ENCODE results near the gene HIPK3. TPM values are rescaled to one million over a fixed set of nuclear protein-coding genes. Genes with fewer than 3 reads are reported as not detected.
A peak's percentile ranks its signal among the peaks of the same experiment; 100 is the strongest.
"Not testable (repeated sequence)": the region's sequence is repeated elsewhere in the genome, so short reads cannot be mapped to it uniquely, and the experiment has no call there.

The HIPK3 gene
- total RNA-seq, 1 experiment from 2014 or later = 30.5 TPM

GRCh38 chr11:33358150-33358831 lies 101.1 kb downstream of the HIPK3 start:
- no peak for DNase-seq (ENCODE audit: low read depth)

GRCh38 chr11:33360642-33361041 lies 103.5 kb downstream of the HIPK3 start:
- no peak for DNase-seq (ENCODE audit: low read depth)

GRCh38 chr11:33362051-33362910 lies 105.1 kb downstream of the HIPK3 start:
- DNase-seq (ENCODE audit: low read depth) = peak; percentile 53

- no peak for DNase-seq (ENCODE audit: low read depth)
Measured at GRCh38 chr11:33366918-33367317, 109.7 kb downstream of the HIPK3 start.

GRCh38 chr11:33368475-33368874 lies 111.3 kb downstream of the HIPK3 start:
- DNase-seq (ENCODE audit: low read depth) = not testable (repeated sequence)

- no peak for DNase-seq (ENCODE audit: low read depth)
Measured at GRCh38 chr11:33368931-33369330, 111.8 kb downstream of the HIPK3 start.

- DNase-seq (ENCODE audit: low read depth) = no peak
Measured at GRCh38 chr11:33373636-33374035, 116.5 kb downstream of the HIPK3 start.

GRCh38 chr11:33375236-33375635 lies 118.1 kb downstream of the HIPK3 start:
- DNase-seq (ENCODE audit: low read depth) = no peak

- no peak for DNase-seq (ENCODE audit: low read depth)
Measured at GRCh38 chr11:33375688-33376311, 118.6 kb downstream of the HIPK3 start, which contains the start of gene KIAA1549L. KIAA1549L (plus strand) TSS chr11:33376108.

- no peak for DNase-seq (ENCODE audit: low read depth)
Measured at GRCh38 chr11:33376331-33377310, 119.4 kb downstream of the HIPK3 start.

- DNase-seq (ENCODE audit: low read depth) = no peak
Measured at GRCh38 chr11:33377412-33378370, 120.5 kb downstream of the HIPK3 start.

- no peak for DNase-seq (ENCODE audit: low read depth)
Measured at GRCh38 chr11:33379947-33380346, 122.8 kb downstream of the HIPK3 start.

GRCh38 chr11:33383075-33383919 lies 126.1 kb downstream of the HIPK3 start:
- no peak for DNase-seq (ENCODE audit: low read depth)

- DNase-seq (ENCODE audit: low read depth) = no peak
Measured at GRCh38 chr11:33383920-33384209, 126.7 kb downstream of the HIPK3 start.

GRCh38 chr11:33384220-33384619 lies 127.0 kb downstream of the HIPK3 start:
- no peak for DNase-seq (ENCODE audit: low read depth)

GRCh38 chr11:33387581-33387980 lies 130.4 kb downstream of the HIPK3 start:
- DNase-seq (ENCODE audit: low read depth) = peak; percentile 69

GRCh38 chr11:33387996-33388395 lies 130.8 kb downstream of the HIPK3 start:
- DNase-seq (ENCODE audit: low read depth) = no peak

- DNase-seq (ENCODE audit: low read depth) = no peak
Measured at GRCh38 chr11:33388793-33389525, 131.8 kb downstream of the HIPK3 start.

GRCh38 chr11:33389635-33390034 lies 132.5 kb downstream of the HIPK3 start:
- DNase-seq (ENCODE audit: low read depth) = no peak
